Kidney (tissue), 14 donors: Measurements from ENCODE around the gene TRIM8. TPM values are rescaled to one million over a fixed set of nuclear protein-coding genes. Genes with fewer than 3 reads are reported as not detected.
A peak's percentile ranks its signal among the peaks of the same experiment; 100 is the strongest.
"Not testable (repeated sequence)": the region's sequence is repeated elsewhere in the genome, so short reads cannot be mapped to it uniquely, and the experiment has no call there.

Source experiments
- DNase-seq, 5 donors: peaks; one replicate each; pipeline ENCODE4 v3.0.0-alpha.2; 2013 to 2020
- FAIRE-seq: peaks from 2 replicates; lab custom pipeline; 2012; peaks lifted over from hg19 to GRCh38; lab: Jason Lieb, UNC
- H3K27ac ChIP-seq, 2 donors: one replicate each; pipeline ENCODE4 v1.7.0; 2013; ENCODE audit warnings: low read depth in 2 of 2, low read length in 2 of 2, inconsistent platforms in 1 of 2
- H3K27me3 ChIP-seq: one replicate; pipeline ENCODE4 v1.7.1; 2013; ENCODE audit warnings: low read length, inconsistent platforms; ENCODE audit not compliant: control insufficient read depth, insufficient read depth
- H3K36me3 ChIP-seq, 3 donors: one replicate each; pipeline versions ENCODE4 v1.7.0 to v1.7.1; 2013; ENCODE audit warnings: low read length in 3 of 3, control low read depth in 1 of 3, inconsistent platforms in 1 of 3; ENCODE audit not compliant: insufficient read depth in 3 of 3, control insufficient read depth in 2 of 3
- H3K4me1 ChIP-seq, 3 donors: one replicate each; pipeline versions ENCODE4 v1.7.0 to v1.7.1; 2013; ENCODE audit warnings: low read length in 3 of 3, inconsistent platforms in 1 of 3, low read depth in 1 of 3; ENCODE audit not compliant: control insufficient read depth in 2 of 3, insufficient read depth in 2 of 3
- H3K4me3 ChIP-seq, 3 donors: one replicate each; pipeline versions ENCODE4 v1.7.0 to v1.8.1; 2013; ENCODE audit warnings: low read length in 3 of 3, control low read depth in 1 of 3, inconsistent platforms in 1 of 3
- H3K9ac ChIP-seq, 3 donors: one replicate each; pipeline versions ENCODE4 v1.7.0 to v1.7.1; 2013; ENCODE audit warnings: low read length in 3 of 3, control low read depth in 1 of 3, inconsistent platforms in 1 of 3
- H3K9me3 ChIP-seq, 3 donors: one replicate each; pipeline versions ENCODE4 v1.7.0 to v1.7.1; 2013; ENCODE audit warnings: low read length in 3 of 3, control low read depth in 1 of 3, inconsistent platforms in 1 of 3; ENCODE audit not compliant: control insufficient read depth in 2 of 3, insufficient read depth in 1 of 3
- intact Hi-C: fragments of 100-400 bp; cut with DNase I; formaldehyde crosslinking; loops from one replicate; pipeline ENCODE4 v1.11.1; 2022
- polyA plus RNA-seq: library from polyadenylated mRNA; stranded (reverse); fragments of 350-450 nt; fragmentation: Illumina TruSeq; extraction: RNeasy Lipid Tissue Mini Kit (QIAGEN cat#74804); gene quantifications from one replicate; pipeline ENCODE4 v1.2.3, GENCODE V29; 2014; ENCODE audit warnings: low read depth, low replicate concordance; ENCODE audit not compliant: insufficient read depth
- total RNA-seq: library from RNA; stranded (reverse); fragmentation: NEBNext Ultra II Directional; extraction: Animal tissue kit (Norgen Biotek cat#: 25700); gene quantifications from one replicate; pipeline ENCODE4 v1.2.1, GENCODE V29; 2021
- TF ChIP-seq, protein P1 (sequence below): IDR thresholded peaks from 3 replicates; pipeline ENCODE4 v1.5.1; 2012; ENCODE audit warnings: mild to moderate bottlenecking, moderate library complexity, borderline replicate concordance; ENCODE audit not compliant: insufficient read depth; ENCODE audit errors: extremely low read depth
- donor health status: control.
- donor health status: control.
- donor health status: control.
- donor health status: control.
- donor health status: control.
- donor health status: DM: yes; HTN: yes; CAD: no.
- donor health status: Normal renal cell carcinoma (clear cell type).

Gene TRIM8
- total and polyA plus RNA-seq, 2 donors from 2014 or later = 160 to 198 TPM

DNA sequence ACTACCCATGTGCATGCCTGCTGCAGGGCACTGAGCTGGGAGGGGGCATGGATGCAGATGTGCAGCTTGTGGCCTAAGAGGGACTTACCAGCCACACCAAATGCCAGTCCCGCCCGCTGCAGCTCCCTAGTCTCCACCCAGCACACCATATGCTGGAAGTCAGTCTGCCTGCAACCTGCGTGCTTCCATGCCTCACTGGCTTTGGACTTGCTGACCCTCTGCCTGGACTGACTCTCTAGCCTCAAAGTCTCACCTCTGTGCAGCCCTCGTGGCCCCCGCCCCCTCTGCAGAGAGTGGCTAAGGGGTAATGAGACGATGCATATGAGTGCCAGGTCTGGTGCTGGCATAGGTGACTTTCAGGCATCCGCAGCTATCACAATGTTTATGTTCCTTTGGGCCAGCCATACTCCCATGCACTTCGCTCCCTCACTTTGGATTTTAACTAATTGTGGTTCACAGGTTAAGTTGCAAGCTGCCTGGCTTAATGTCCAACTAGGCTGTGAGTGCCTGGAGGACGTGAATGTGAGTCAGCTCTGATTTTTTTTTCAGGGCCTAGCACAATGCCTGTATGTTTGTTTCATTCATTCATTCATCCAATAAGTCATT lies 21.7 kb downstream of the TRIM8 start:
- no peaks in the 10 kb centered on the region for H3K9me3 ChIP-seq
- FAIRE-seq (no peak), DNase-seq (peak; percentile 46 to 73 (median 59))
- H3K27me3 ChIP-seq = no peaks in the 10 kb centered on the region
- TF ChIP-seq, protein P1, sequence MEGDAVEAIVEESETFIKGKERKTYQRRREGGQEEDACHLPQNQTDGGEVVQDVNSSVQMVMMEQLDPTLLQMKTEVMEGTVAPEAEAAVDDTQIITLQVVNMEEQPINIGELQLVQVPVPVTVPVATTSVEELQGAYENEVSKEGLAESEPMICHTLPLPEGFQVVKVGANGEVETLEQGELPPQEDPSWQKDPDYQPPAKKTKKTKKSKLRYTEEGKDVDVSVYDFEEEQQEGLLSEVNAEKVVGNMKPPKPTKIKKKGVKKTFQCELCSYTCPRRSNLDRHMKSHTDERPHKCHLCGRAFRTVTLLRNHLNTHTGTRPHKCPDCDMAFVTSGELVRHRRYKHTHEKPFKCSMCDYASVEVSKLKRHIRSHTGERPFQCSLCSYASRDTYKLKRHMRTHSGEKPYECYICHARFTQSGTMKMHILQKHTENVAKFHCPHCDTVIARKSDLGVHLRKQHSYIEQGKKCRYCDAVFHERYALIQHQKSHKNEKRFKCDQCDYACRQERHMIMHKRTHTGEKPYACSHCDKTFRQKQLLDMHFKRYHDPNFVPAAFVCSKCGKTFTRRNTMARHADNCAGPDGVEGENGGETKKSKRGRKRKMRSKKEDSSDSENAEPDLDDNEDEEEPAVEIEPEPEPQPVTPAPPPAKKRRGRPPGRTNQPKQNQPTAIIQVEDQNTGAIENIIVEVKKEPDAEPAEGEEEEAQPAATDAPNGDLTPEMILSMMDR = no peak
- H3K9ac ChIP-seq = no peak overlapping the region
- peaks cover 0 to 14% (median 4%) of the 10 kb centered on the region in 3 donors for H3K4me1 ChIP-seq
- peak overlapping the region; percentile 33 to 60 for H3K27ac ChIP-seq
- no peaks in the 10 kb centered on the region for H3K36me3 ChIP-seq
- no peak overlapping the region for H3K4me3 ChIP-seq
- intact Hi-C loops = no loop called here

DNA sequence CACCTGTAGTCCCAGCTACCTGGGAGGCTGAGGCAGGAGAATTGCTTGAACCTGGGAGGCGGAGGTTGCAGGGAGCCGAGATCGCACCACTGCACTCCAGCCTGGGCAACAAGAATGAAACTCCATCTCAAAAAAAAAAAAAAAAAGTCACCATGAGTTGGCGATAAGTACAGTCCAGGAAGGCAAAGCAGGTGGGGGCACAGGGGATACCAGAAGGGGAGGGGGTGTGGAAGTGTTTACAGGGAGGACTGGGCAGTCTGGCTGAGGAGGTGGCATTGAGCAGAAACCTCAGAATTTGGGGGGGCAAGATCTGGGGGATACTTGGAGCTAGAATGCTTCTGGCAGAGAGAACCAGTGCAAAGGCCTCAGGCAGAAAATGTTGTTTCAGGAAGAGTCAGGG lies 23.1 kb downstream of the TRIM8 start:
- intact Hi-C loops, FAIRE-seq: not testable (repeated sequence)
- peak in 1 of 5 donors; percentile 26 for DNase-seq

DNA sequence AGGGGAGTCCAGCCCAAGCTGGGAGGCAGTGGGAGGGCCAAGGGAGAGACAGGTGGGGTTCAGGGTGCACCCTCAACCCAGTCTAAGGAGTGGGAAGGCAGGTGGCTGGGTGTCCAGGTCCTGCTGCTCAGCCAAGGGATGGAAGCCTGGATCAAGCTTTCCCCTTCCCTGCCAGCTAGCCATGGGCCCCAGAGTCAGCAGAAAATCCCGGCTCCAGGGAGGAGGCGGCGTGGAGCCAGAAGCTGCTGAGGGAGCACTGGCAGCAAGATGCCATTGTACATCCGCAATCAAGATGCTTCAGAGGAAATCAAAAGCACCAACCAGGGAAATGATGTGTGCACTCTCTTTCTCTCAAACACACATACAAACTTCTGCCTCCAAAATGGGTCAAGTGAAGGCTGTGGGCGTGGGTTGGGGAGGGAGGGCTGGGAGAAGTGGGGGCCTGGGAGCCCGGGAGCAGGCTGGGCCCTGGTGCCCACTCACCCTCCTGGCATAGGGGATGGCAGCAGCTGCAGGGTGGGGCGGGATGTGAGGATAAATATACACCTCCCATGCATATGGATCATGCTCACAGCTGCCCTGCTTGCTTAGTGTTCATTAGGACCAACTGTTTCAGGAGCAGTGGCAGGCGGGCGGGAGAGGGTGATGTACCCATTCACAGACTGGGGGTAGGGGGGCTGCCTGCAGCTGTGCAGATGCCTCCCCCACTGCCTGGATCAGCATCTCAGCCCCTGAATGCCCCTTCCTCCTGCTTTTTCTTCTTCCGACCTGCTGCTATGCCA lies 24.2 kb downstream of the TRIM8 start:
- no peaks in the 10 kb centered on the region for H3K9me3 ChIP-seq
- H3K36me3 ChIP-seq = no peaks in the 10 kb centered on the region
- DNase-seq (peak in 1 of 5 donors; percentile 46), FAIRE-seq (no peak)
- peaks cover 4 to 18% (median 4%) of the 10 kb centered on the region in 3 donors for H3K4me1 ChIP-seq
- TF ChIP-seq, protein P1 = no peak
- no peak overlapping the region for H3K9ac ChIP-seq
- H3K27me3 ChIP-seq = no peaks in the 10 kb centered on the region
- intact Hi-C loops = no loop called here
- H3K27ac ChIP-seq = no peak overlapping the region
- no peak overlapping the region for H3K4me3 ChIP-seq

More for the DNA sequence above, 23.1 kb downstream of the TRIM8 start:
- not testable (repeated sequence) for H3K36me3 ChIP-seq, H3K9me3 ChIP-seq, H3K27me3 ChIP-seq, H3K9ac ChIP-seq, H3K27ac ChIP-seq, H3K4me3 ChIP-seq
- H3K4me1 ChIP-seq = peaks cover 0 to 10% (median 4%) of the 10 kb centered on the region in 3 donors
